Measurements from ENCODE around the gene SPEM1.

DNA sequence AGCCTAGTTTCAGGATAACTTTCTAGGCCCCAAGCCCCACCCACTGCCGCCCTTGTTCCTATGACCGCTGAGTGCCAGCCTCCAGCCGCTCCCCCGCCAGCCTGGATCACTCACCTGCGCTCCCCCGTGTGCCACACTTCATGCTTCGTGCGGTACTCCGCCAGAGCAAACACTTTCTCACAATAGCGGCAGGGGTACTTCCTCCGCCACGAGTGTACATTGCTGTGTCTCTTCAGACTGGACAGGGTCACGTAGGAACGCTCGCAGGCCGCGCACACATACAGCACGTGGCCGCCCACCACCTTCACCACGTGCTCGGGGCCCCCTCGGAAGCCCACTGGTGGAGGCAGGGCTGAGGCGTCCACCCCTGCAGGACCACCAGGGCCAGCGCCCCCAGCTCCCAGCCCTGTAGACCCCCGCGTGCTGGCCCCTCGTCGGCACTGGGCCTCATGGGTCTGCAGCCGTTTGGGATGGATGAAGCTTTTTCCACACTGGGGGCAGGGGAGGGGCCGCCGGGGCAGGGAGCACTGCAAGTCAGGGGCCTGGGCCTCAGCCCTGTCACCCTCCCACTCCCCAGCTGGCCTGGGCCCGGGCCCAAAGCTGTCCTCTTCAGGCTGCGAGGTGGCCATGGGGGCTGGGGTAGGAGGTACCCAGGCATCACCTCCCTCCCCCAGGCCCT, 45.6 kb downstream of the SPEM1 start:
- TF ChIP-seq POLR2A (IDR thresholded peaks at IDR 0.05; ENCODE audit: low read depth, low read length) (no peak), POLR2AphosphoS5 (IDR thresholded peaks at IDR 0.05; ENCODE audit: low read depth, low read length) (no peak), TAF1 (IDR thresholded peaks at IDR 0.05; ENCODE audit: borderline replicate concordance, low read depth, low read length) (no peak)
